NCI-H2227 (cell line): ENCODE data around the gene BTBD16.

Source experiments
- DNase-seq: peaks from one replicate; lab custom pipeline; 2025; ENCODE audit not compliant: unreplicated experiment; lab: John Stamatoyannopoulos, UW

BTBD16 gene

DNA sequence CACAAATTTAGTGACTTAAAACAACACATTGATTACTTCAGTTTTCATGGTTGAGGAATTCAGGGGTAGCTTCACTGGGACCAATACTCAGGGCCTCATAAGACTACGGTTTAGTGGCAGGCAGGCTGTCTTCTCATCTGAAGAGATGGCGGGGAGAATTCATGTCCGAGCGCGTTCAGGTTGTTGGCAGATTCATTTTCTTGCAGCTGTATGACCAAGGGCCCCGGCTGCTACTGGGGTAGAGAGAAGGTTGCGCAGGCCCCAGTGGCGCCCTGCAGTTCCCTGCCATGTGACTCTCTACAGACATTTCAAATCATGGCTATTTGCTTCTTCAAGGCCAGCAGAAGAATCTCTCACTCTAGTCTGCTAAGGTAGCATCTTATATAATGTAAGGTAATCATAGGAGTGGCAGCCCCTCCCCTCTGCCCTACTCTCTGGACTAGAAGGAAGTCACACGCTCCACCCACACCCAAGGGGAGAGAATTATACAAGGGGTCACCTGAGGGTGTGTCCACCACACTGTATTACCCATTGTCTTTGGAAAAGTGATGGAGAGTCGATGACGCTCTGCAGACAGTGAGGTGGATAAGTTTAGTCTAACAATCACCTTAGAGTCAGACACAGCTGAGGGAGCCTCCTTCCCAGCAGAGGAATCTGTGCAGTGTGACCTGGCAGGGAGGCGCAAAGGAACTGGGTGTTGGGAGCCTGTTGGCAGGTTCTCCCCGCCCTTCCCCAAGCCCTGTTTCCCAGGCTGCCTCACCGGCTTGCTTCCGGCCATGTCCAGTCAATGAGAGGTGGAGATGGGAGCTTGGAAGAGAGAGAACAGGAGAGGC is 67.7 kb downstream of the BTBD16 start:
- DNase-seq = no peak

GRCh38 chr10:122341141-122341810 is 70.2 kb downstream of the BTBD16 start:
- DNase-seq = no peak

DNA sequence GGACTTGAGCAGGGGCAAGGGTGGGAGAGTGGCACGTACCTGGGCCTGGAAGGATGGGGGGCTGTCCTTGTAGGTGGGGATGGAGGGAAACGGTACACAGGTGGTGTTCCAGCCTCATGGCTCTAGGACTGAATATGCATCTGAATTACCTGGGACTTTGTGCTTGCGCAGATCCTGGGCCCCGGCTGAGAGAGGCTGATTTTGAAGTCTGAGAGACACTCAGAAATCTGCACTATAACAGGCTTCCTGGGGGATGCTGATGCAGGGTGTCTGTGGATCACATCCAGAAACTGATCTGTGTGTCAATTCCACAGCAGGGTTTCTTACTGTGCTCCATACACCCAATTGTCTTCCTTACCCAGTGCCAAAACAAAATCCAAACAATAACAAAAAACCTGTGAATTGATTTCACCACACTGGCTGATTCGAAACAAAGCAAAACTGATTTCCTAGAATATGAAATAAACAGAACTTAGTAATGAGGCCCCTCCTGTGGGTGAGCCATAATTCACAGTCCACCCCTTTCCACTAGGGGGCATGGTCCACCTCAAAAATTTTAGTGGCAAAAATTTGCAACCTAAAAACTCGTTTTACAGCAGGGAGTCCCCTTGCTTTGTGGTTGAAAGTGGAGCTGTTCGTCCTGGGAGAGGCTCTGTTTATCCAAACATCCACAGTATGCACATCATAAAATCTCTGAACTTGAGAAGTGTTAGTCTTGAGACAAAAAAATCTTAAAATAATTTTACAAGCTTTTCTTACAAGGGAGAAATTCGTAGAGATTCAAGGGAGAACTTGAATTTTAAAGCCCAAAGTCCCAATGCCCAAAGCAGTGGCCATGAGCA is 71.4 kb downstream of the BTBD16 start:
- peak; percentile 32 for DNase-seq

DNA sequence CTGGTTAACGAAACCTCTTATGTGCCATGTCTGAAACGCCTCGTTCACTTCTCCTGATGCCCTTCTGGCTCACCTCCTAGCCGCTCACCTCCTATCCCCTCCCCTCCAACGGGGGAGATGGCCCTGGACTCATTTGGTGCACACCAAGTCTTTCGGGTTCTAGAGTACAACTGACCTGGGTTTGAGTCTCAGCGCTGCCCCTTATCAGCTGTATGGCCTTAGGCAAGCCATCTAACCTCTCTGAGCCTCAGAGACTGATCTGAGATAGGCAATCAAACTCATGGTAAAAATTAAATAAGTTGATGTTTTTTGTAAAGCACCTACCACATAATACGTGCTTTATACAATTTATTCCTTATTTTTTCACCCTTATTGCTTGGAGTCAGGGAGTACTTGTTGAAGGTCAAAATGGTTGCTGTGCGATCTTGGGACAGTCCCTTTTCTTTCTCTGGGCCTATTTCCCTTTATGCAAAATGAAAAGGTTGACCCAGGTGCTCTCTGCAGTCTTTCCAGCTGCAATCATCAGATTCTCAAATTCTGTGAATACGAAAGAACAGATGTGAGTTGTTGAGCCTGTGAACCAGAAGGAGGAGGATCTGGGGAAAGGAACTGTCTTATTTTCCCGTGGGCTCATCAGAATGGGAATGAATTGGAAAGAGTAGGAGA is 72.2 kb downstream of the BTBD16 start:
- DNase-seq = no peak

DNA sequence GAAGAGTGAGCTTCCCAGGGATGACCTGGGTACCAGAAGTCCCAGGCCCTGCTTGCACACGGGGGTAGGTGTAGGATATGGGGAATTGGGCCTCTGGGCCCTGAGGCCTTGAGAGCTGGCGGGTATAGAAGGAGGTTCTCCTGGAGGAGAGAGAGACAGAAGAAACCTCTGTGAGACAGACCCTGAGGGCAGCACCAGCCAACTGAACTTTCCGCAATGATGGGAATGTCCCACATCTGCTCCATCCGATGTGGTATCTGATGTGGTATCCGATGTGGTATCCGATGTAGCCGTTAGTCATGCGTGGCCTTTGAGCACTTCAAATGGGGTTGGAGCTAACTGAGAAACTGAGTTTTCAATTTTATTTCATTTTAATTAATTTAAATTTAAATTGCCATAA is 72.8 kb downstream of the BTBD16 start:
- no peak for DNase-seq

DNA sequence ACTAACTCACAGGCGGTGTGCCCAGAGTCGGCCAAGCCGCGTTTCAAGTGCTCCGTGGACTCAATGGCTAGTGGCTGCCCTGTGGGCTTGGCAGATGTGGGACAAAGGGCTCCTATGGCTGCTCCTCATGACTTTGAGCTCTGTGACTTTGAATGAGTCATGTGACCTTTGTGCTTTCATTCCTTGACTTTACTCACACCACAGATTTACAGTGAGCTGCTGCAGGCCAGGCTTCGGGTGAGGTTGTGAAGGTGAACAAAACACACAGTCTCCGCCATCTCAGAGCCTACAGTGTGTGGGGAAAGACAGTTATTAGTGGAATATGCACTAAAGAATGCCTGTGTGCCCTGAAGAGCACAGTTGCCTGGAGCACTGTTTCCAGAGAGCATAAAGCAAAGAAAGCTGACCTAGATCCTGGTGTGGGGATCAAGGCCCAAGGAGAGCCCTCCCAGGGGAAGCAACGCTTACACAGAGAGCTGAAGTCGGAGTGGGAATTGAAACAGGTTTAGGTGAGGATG is 73.7 kb downstream of the BTBD16 start:
- DNase-seq = no peak

DNA sequence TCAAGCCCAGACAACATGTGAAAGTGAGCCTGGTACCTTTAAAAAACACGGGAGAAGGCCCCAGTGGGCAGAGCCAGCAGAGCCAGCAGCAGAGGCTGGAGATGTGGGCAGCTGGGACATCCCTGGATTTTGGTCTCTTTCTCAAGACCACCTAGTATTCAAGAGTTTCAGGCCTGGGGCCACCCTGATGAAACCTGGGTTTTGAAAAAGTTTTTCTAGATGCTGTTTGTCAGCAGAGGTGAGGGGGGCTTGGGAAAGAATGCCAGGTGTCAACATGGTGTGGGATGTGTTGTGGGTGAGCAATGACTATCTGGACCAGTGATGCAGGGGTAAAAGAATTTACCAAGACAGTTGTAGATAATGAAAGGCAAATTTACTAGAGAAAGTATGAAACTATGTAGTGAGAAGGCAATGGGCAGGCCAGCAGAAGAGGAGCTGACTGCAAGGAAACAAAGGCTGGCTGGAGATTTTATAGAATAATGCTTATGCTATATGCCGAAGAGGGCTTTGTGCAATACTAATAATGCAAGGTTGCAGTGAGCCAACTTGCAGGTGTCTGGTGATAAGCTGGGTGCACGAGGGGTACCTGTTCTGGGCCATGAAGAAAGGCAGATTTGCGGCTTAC is 75.3 kb downstream of the BTBD16 start:
- no peak for DNase-seq

DNA sequence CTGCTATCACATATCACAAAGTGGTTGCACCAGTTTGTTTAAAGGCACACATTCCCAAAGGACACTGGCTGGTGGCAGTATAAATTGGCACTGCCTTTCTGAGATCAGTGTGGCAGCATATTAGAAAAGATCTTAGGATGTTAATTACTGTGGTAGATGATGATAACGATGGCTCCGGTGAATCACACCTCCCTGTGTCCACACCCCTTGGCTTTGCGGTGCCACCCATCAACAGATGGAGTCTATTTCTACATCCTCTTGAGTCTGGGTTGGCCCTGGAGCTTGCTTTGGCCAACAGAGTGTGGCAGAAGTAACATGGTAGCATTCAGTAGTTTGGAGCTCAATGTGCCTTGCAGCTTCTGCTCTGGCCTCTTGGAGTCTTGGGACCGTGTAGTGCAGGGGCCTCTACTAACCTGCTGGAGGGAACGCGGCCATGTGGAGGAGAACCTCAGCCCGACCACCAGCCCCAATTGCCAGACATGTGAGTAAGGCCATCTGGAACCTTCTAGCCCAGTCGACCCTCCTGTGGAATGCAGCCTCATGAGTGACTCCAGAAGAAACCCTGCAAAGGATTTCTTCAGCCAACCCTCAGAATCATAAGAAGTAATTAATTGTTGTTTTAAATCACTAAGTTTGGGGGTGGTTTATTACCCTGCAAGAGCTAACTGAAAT is 76.2 kb downstream of the BTBD16 start:
- no peak for DNase-seq

DNA sequence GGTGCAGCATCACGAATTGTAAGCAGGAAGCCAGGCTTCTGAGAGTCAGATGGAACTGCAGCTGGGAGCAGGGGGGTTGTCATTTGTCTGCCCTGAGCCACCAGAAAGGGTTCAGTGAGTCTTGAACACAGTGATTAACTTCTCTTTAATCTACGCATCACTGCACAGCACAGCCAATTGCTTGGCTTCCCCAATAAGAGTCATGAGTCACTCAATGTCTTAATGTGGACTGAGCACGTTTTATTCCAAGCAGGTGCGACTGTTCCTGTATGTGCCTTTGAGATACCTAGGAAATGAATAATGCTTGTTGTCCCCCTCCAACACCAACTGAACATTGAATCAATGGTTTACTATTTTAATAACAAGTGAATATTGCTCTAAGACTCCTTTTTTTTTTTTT is 77.4 kb downstream of the BTBD16 start:
- peak; percentile 44 for DNase-seq

GRCh38 chr10:122348935-122349361 is 77.9 kb downstream of the BTBD16 start:
- DNase-seq = peak; percentile 16

DNA sequence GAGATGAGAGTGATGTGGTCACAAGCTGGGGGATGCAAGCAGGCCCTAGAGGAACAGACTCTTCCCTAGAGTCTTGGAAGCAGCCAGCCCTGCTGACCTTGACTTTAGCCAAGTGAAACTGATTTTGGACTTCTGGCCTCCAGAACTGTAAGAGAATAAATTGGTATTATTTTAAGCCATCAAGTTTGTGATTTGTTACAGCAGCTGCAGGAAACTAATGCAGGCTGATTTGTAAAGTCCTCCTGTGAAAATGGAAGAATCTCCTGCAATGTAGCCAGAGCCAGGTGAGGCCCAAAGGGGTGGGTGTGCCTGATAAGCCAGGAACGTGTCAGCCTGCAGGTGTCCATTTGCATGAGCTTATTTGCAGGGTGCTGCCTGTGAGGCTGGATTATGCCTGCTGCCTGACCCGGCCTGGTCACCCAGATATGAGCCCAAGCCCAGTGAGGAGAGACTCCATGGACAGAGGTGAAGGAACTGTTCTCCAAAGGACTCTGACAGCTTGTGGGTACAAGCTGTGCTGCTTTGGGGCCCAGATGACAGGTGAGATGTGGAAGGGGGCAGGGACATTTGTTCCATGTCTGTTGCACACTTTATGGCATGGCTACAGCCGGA is 78.8 kb downstream of the BTBD16 start:
- DNase-seq = no peak

DNA sequence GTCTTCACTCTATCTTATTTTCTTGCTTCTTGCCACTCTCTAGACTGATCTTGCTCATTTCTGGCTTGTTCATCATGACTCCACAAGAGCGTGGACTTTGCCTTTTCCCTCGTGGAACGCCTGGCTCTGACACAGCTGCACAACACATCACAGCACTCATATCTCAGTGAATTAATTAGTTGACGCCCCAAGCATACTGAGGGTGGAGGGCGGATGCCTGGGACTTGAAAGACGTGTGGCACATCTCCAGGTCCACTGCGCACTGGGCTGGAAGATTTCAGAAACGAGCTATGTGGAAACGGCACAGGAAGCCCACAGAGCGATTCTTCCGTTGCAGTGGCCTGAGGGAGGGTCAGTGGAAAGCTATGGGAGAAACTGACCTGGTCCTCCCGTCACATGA is 79.8 kb downstream of the BTBD16 start:
- DNase-seq = no peak

- DNase-seq = no peak
These were observed 81.9 kb downstream of the BTBD16 start for GRCh38 chr10:122352817-122353525.

GRCh38 chr10:122354383-122354782 is 83.3 kb downstream of the BTBD16 start:
- no peak for DNase-seq

DNA sequence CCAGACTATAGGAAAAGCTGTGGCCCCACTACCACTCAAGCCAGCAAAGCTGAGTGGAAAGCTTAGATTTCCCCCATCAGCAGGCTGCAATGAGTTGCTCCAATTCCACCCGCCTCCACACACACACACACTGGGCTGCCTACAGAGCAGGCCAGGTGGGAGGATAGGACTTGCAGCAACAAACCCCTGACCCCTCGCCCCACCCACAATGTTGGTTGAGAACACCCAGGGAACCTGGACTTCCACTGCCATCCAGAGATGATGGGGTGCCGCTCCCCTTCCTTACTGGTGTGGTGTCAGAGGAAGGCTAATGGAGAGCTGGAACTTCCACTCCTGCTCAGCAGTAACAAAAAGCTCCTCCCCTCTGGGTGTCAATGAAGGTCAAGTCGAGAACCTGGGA is 86.6 kb downstream of the BTBD16 start:
- DNase-seq = no peak

DNA sequence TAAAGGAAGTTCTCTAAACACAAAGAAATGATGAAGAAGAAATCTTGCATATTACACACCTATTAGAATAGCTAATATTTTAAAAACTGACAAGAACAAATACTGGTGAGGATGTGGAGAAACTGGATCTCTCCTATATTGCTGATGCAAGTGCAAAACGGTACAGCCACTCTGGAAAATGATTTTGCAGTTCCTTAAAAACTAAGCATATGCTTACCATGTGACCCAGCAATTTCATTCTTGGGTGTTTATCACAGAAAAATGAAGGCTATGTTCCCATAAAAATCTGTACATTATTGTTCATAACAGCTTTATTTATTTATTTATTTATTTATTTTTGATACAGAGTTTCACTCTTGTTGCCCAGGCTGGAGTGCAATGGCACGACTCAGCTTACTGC is 88.5 kb downstream of the BTBD16 start:
- DNase-seq = no peak

GRCh38 chr10:122361046-122361445 is 90.0 kb downstream of the BTBD16 start:
- no peak for DNase-seq

DNA sequence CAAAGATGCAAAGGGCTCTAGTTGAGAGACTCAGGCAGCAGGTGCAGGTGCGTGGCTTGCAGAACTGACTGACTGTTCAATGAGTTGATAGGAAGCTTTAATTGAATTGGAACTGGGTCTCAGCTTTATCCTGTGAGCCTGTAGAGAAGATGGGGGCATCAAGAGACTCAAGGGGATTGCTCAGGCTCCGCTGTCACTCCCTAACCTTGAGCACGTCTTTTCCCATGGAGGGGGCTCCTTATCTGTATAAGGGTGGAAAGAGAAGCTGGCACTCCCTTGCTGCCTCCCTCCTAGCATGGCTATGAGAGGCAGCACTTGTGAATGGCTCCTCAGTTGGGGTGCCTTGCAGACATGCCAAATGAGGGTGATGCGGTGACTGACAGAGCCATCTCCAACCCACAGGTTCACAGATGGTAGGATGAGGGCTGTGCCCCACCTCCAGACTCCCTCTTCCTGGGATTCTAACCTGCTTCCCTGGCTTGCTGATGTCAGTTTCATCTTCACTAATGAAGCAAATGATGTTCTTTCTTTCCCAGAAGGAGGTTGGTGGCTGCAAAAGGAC is 91.0 kb downstream of the BTBD16 start:
- no peak for DNase-seq

DNA sequence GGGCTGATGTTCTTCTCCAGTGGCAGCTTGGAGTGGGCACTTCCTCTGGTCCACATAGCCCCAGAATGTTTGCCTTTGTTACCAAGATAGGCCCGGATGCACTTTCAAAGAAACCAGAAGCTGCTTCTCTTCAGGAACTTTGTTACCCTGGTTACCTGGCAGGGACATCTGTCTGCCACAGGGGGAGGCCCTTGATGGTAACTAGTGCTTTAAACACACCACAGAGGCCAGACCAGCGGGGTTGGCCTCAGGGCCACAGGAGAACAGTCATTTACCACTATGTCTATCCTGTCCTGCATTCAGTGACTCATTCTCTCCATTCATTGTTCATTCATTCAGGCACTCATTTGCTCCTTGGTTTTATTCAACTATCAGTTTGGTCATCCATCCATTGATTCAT is 91.5 kb downstream of the BTBD16 start:
- DNase-seq = no peak
